Memory B cell (primary cell): Measurements from ENCODE around the gene GNG7.

Experiments used
- ATAC-seq: fragments of 150-1000 bp; cut with Tn5 transposase; 2 replicates; pipeline ENCODE4 v1.10.0; 2021; ENCODE audit warnings: low read depth, mild to moderate bottlenecking, moderate library complexity
- DNase-seq, 2 donors: peaks; one replicate each; pipeline ENCODE4 v3.0.0; 2022; ENCODE audit warnings: low spot score in 2 of 2
- H3K27ac Mint-ChIP-seq: one replicate; pipeline ENCODE4 v1.8.0; 2022; ENCODE audit warnings: mild to moderate bottlenecking, moderate library complexity, mixed read lengths
- H3K27me3 Mint-ChIP-seq: one replicate; pipeline ENCODE4 v1.8.0; 2022; ENCODE audit warnings: mixed read lengths
- H3K36me3 Mint-ChIP-seq: one replicate; pipeline ENCODE4 v1.8.0; 2022; ENCODE audit warnings: mild to moderate bottlenecking, mixed read lengths
- H3K4me1 Mint-ChIP-seq: one replicate; pipeline ENCODE4 v1.8.0; 2022; ENCODE audit warnings: mixed read lengths
- H3K4me3 Mint-ChIP-seq: one replicate; pipeline ENCODE4 v1.8.0; 2022; ENCODE audit warnings: mild to moderate bottlenecking, moderate library complexity, mixed read lengths
- H3K9me3 Mint-ChIP-seq: one replicate; pipeline ENCODE4 v1.8.0; 2022; ENCODE audit warnings: mixed read lengths

The GNG7 gene

DNA sequence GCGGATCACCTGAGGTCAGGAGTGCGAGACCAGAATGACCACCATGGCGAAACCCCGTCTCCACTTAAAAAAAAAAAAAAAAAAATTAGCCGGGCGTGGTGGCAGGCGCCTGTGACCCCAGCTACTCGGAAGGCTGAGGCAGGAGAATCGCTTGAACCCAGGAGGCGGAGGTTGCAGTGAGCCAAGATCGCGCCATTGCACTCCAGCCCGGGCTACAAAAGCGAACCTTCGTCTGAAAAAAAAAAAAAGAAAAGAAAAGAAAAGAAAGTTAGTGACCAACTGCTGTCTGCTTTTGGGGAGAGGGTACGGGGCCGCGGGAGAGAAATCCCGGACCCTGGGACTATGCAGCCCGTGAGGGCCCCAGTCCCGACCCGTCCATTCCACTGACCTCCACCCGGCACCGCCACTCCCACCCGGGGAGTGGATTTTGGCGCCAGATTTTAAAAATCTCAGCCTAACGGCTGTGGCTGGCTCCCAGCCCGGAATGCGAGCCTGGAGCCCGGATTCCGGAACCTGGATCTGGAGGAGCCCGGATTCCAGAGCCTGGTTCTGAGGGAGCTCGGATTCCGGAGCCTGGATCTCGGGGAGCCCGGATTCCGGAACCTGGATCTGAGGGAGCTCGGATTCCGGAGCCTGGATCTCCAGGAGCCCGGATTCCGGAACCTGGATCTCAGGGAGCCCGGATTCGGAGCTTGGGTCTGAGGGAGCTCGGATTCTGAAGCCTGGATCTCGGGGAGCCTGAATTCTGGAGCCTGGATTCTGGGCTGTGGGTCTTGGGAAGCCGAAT, 239.7 kb downstream of the GNG7 start:
- peaks cover 3% of the 10 kb centered on the region for H3K4me1 Mint-ChIP-seq
- H3K27ac Mint-ChIP-seq, result no peak overlapping the region
- ATAC-seq (no peak), DNase-seq (no peak)
- peaks cover 5% of the 10 kb centered on the region for H3K27me3 Mint-ChIP-seq
- no peaks in the 10 kb centered on the region for H3K36me3 Mint-ChIP-seq
- H3K9me3 Mint-ChIP-seq, result no peaks in the 10 kb centered on the region
- H3K4me3 Mint-ChIP-seq, result no peak overlapping the region

DNA sequence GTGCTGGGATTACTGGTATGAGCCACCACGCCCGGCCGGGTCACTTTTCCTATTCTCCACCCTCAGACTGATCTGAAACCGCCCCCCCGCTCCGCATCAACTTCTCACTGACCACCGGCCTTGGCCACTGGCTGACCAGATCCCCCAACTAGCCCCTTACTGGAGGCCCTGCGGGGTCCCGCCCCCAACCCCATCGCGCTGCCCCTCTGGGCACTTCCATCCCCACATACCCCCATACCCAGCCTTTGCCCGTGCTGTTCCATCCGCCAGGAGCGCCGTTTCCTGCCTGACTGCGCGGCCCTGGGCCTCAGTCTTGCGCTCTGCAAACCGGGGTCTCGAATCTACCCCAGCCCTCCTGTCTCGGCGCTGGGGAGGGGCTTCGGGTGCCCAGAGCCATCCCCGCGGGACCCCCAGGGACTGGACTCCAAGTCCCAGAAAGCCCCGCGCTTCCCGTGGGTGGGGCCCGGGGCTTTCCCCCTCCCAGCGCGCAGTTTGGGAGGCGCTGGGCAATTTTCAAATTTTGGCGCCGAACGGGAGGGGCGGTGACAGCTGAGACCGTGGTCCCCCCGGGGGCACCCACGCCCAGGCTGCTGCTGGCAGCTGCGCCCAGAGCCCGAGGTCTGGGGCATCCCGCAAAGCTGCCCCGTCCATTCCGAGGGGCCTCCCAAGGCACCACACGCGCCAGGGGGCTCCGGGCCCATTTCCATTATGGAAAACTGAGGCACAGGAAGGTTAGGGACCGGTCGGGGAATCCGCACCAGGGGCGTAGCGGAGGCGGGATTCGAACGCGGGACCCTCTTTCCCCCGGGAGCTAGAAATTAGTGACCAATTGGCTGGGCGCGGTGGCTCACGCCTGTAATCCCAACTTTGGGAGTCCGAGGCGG, 240.5 kb downstream of the GNG7 start:
- Mint-ChIP-seq H3K36me3 (no peaks in the 10 kb centered on the region), H3K4me1 (peaks cover 7% of the 10 kb centered on the region), H3K4me3 (peak overlapping the region; percentile 77), H3K27ac (peak overlapping the region; percentile 24), H3K9me3 (no peaks in the 10 kb centered on the region), H3K27me3 (peaks cover 5% of the 10 kb centered on the region)
- DNase-seq (peak; percentile 30 to 45), ATAC-seq (peak; percentile 82)
